CD4-positive, alpha-beta T cell treated with Interleukin-1 beta for 1 hour (primary cell): Measurements from ENCODE around the gene ELANE.

Experiments used
- DNase-seq, 2 donors: peaks; one replicate each; pipeline ENCODE4 v3.0.0-alpha.2; 2020 to 2022

The ELANE gene

GRCh38 chr19:881385-882071 lies 29.4 kb downstream of the ELANE start:
- DNase-seq = no peak

GRCh38 chr19:882871-883497 lies 30.9 kb downstream of the ELANE start:
- DNase-seq = no peak

- no peak for DNase-seq
Observed at GRCh38 chr19:883661-884211, 31.6 kb downstream of the ELANE start.

- DNase-seq = no peak
Observed at GRCh38 chr19:884420-885211, 32.5 kb downstream of the ELANE start.

- no peak for DNase-seq
Observed at GRCh38 chr19:885536-886224, 33.6 kb downstream of the ELANE start.

- no peak for DNase-seq
Observed at GRCh38 chr19:887072-887471, 35.0 kb downstream of the ELANE start.

- no peak for DNase-seq
Observed at GRCh38 chr19:887599-887998, 35.5 kb downstream of the ELANE start.

GRCh38 chr19:888581-889385 lies 36.7 kb downstream of the ELANE start:
- peak in 1 of 2 donors; percentile 71 for DNase-seq

- DNase-seq = no peak
Observed at GRCh38 chr19:889662-890295, 37.7 kb downstream of the ELANE start.

GRCh38 chr19:890831-891230 lies 38.7 kb downstream of the ELANE start:
- DNase-seq = no peak

- DNase-seq = peak in 1 of 2 donors; percentile 38
Observed at GRCh38 chr19:891421-892200, 39.5 kb downstream of the ELANE start.

GRCh38 chr19:892243-892893 lies 40.3 kb downstream of the ELANE start:
- DNase-seq = no peak

GRCh38 chr19:892894-893689 lies 41.0 kb downstream of the ELANE start, which contains the start of the genes MED16 and RNU6-9:
Gene MED16 (minus strand): TSS chr19:893187. CDS start chr19:891131, 2,056 bp downstream.
Gene RNU6-9 (plus strand): TSS chr19:893484.
- DNase-seq = peak; percentile 93

GRCh38 chr19:896434-896833 lies 44.3 kb downstream of the ELANE start:
- DNase-seq = no peak

- no peak for DNase-seq
Observed at GRCh38 chr19:896999-897398, 44.9 kb downstream of the ELANE start.

GRCh38 chr19:897442-898039 lies 45.4 kb downstream of the ELANE start:
- DNase-seq = no peak

- DNase-seq = peak in 1 of 2 donors; percentile 63
Observed at GRCh38 chr19:898663-899062, 46.6 kb downstream of the ELANE start.

- DNase-seq = no peak
Observed at GRCh38 chr19:899336-900042, 47.4 kb downstream of the ELANE start.
